GM12891 (cell line): ENCODE results near the gene MRPS23.

Source experiments
- POLR2A ChIP-seq: IDR thresholded peaks from 2 replicates; pipeline ENCODE4 v1.6.1; 2011; ENCODE audit warnings: low read depth, low read length, control low read depth
- POLR2AphosphoS5 ChIP-seq: IDR thresholded peaks from 2 replicates; pipeline ENCODE4 v1.6.1; 2011; ENCODE audit warnings: low read depth, low read length, control low read depth
- SPI1 ChIP-seq: IDR thresholded peaks from 2 replicates; pipeline ENCODE4 v1.6.1; 2011; ENCODE audit warnings: low read depth, low read length, control low read depth
- TAF1 ChIP-seq: IDR thresholded peaks from 2 replicates; pipeline ENCODE4 v1.6.1; 2011; ENCODE audit warnings: low read depth, low read length, control low read depth

DNA sequence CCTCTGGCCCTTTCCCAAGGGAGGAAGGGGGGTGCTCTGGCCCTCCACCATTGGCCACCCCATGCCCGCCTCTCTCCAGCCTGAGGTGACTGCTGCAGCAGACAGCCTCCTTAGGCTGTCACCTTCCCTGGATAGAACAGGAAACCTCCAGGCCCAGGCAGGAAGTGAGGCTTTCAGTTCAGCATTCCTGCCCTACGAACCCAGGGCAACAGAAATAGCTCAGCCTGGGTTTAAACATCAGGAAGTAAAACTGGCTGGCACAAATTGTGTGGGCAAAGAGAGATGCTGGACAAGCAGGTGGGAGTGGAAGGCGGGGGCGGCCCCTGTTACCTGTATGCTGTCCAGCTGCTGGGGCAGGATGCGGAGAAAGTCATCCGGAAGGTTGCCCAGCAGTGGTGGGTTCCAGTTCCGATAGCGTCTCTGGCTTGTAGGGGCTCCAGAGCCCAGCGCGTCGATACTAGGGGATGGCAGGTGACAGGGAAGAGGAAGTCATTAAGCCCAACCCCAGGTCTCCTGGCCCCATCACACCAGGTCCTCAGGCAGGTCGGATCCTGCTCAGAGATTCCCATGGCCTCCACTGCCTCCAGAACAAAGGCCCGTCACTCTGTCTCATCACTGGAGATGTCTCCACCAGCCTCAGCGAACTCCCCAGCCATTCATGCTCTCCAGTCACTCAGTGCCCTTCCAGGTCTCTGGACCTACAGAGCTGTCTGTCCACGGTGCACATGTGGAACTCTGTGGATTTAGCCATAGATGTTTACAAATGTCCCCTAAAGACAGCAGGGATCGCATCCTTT lies 23.6 kb upstream of the MRPS23 start:
- TF ChIP-seq POLR2A = no peak
- TF ChIP-seq POLR2AphosphoS5 = no peak
- no peak for TF ChIP-seq SPI1
- no peak for TF ChIP-seq TAF1
